Chondrocyte (in vitro differentiated cells): Measurements from ENCODE around the gene DCTN4. TPM values are rescaled to one million over a fixed set of nuclear protein-coding genes. Genes with fewer than 3 reads are reported as not detected.

Experiments
- DNase-seq: peaks from one replicate; pipeline ENCODE4 v3.0.0; 2021; ENCODE audit warnings: mixed read lengths, low spot score
- H3K27ac Mint-ChIP-seq: one replicate; pipeline ENCODE4 v1.8.0; 2021; ENCODE audit warnings: mild to moderate bottlenecking, moderate library complexity, mixed read lengths; ENCODE audit not compliant: unreplicated experiment
- H3K27me3 Mint-ChIP-seq: 2 replicates; pipeline ENCODE4 v1.8.0; 2021; ENCODE audit warnings: low read depth, mixed read lengths
- H3K36me3 Mint-ChIP-seq: 2 replicates; pipeline ENCODE4 v1.8.0; 2021; ENCODE audit warnings: low read depth, mixed read lengths
- H3K4me1 Mint-ChIP-seq: 2 replicates; pipeline ENCODE4 v1.8.0; 2021; ENCODE audit warnings: low read depth, mild to moderate bottlenecking, mixed read lengths
- H3K4me3 Mint-ChIP-seq: one replicate; pipeline ENCODE4 v1.8.0; 2021; ENCODE audit warnings: mild to moderate bottlenecking, moderate library complexity, mixed read lengths; ENCODE audit not compliant: unreplicated experiment
- H3K9me3 Mint-ChIP-seq: 2 replicates; pipeline ENCODE4 v1.8.0; 2021; ENCODE audit warnings: low read depth, mixed read lengths
- total RNA-seq: library from RNA; stranded (reverse); gene quantifications from 3 replicates; pipeline ENCODE4 v1.2.1, GENCODE V29; 2021
- TF ChIP-seq, protein P1 (sequence below): fragments of 200-600 bp; sonication (generic); IDR thresholded peaks from 2 replicates; pipeline ENCODE4 v1.5.0; 2021; ENCODE audit warnings: antibody characterized with exemption, mild to moderate bottlenecking, moderate library complexity

DCTN4 gene
- total RNA-seq, 1 donor from 2014 or later = 50.5 TPM

DNA sequence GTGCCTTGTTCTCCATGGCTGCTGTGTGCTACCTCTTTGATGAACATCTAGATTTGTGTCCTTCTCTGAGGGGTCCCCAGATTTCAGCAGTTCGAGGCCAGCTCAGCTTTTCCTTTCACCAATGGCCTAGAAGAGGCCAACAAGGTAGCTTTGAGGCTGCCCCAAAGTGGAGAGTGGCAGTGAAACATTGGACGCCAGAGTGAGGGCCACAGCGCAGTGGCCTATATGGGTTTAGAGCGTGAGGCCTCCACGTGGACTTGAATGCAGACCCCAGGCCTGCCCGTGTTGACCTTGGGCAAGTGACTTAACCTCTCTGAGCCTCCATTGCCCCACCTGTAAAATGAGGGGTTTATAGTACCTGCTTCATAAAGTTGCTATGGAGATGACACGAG, 85.9 kb downstream of the DCTN4 start:
- Mint-ChIP-seq H3K27ac (peak overlapping the region; percentile 13), H3K4me1 (peaks cover 37% of the 10 kb centered on the region), H3K36me3 (no peaks in the 10 kb centered on the region), H3K27me3 (no peaks in the 10 kb centered on the region), H3K9me3 (no peaks in the 10 kb centered on the region), H3K4me3 (peak overlapping the region; percentile 77)
- TF ChIP-seq, protein P1, sequence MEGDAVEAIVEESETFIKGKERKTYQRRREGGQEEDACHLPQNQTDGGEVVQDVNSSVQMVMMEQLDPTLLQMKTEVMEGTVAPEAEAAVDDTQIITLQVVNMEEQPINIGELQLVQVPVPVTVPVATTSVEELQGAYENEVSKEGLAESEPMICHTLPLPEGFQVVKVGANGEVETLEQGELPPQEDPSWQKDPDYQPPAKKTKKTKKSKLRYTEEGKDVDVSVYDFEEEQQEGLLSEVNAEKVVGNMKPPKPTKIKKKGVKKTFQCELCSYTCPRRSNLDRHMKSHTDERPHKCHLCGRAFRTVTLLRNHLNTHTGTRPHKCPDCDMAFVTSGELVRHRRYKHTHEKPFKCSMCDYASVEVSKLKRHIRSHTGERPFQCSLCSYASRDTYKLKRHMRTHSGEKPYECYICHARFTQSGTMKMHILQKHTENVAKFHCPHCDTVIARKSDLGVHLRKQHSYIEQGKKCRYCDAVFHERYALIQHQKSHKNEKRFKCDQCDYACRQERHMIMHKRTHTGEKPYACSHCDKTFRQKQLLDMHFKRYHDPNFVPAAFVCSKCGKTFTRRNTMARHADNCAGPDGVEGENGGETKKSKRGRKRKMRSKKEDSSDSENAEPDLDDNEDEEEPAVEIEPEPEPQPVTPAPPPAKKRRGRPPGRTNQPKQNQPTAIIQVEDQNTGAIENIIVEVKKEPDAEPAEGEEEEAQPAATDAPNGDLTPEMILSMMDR = no peak
- no peak for DNase-seq

DNA sequence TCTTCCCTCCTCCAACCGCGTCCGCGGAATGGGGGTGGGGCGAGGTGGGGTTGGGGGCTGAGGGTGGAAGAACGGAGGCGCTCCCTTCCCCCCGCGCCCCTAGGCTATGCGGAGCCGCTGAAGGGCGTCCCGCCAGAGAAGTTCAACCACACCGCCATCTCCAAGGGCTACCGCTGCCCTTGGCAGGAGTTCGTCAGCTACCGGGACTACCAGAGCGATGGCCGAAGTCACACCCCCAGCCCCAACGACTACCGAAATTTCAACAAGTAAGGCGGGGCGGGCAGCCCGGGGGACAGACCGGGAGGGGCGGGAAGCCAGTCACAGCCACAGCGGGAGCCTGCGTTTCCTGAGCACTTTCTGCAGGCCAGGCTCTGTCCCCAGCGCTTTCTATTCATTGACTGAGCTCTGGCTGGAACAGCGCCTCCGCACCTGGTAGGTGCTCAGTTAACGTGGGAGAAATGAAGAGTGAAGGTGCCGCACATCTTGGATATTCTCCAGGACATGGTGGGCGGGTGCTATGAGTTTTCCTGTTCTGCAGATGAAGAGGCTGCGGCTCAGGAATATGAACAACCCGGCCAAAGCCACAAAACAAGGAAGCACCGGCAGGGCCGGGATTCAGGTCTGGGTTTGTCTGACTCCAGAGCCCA, 86.5 kb downstream of the DCTN4 start:
- no peaks in the 10 kb centered on the region for H3K27me3 Mint-ChIP-seq
- H3K36me3 Mint-ChIP-seq = no peaks in the 10 kb centered on the region
- peak overlapping the region; percentile 13 for H3K27ac Mint-ChIP-seq
- no peak for DNase-seq
- peak overlapping the region; percentile 77 for H3K4me3 Mint-ChIP-seq
- H3K9me3 Mint-ChIP-seq = no peaks in the 10 kb centered on the region
- TF ChIP-seq, protein P1 = peak; percentile 23
- peaks cover 37% of the 10 kb centered on the region for H3K4me1 Mint-ChIP-seq

DNA sequence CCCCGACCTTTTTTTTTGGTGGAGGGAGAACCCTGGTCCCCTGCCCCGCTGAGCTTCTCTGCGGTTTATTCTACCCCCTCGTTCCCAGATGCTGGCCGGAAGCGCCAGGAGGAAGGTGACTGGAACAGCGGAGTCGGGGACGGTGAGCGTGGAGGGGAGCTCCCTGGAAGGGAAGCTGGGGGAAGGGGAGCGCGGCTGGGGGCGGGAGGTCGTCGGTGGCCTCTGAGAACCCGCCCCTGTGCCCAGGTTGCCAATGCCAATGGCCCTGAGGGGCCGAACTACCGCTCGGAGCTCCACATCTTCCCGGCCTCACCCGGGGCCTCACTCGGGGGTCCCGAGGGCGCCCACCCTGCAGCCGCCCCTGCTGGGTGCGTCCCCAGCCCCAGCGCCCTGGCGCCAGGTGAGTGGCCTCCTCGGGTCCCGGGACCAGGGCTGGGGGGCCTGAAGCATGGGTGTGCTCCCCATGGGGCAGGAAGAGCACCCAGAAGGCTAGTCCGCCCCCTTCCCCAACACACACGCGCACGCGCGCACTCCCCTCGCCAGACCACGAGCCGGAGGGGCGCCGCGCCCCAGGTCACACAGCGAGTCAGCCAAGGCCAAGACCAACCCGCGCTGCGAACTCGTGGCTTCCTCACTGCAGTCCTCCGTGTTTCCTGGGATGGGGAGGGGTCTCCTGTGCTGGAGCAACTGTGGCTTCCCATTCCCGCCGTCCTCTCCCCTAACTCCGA, 87.1 kb downstream of the DCTN4 start:
- Mint-ChIP-seq H3K9me3 (no peaks in the 10 kb centered on the region), H3K36me3 (no peaks in the 10 kb centered on the region), H3K27ac (no peak overlapping the region), H3K4me3 (peak overlapping the region; percentile 77), H3K4me1 (peaks cover 37% of the 10 kb centered on the region), H3K27me3 (no peaks in the 10 kb centered on the region)
- no peak for DNase-seq
- TF ChIP-seq, protein P1 = no peak

DNA sequence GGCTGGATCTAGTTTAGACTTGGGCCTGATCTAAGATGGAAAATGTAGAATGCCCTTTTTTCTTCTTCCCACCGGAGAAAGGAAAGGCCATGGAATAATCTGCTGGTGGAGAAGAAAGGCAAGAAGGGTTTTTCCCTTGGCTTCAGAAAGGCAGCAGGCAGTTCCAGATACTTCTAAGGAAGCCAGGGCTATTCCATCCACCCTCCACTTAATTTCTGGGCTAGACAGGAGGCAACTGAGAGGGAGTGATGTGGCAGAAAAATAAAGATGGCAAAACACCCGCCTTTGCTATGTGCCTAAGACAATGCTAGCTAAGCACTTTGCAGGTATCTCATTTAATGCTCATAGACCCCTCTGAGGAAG, 87.9 kb downstream of the DCTN4 start:
- H3K36me3 Mint-ChIP-seq = no peaks in the 10 kb centered on the region
- no peak for DNase-seq
- no peak overlapping the region for H3K4me3 Mint-ChIP-seq
- no peaks in the 10 kb centered on the region for H3K9me3 Mint-ChIP-seq
- peaks cover 37% of the 10 kb centered on the region for H3K4me1 Mint-ChIP-seq
- TF ChIP-seq, protein P1 = no peak
- no peak overlapping the region for H3K27ac Mint-ChIP-seq
- H3K27me3 Mint-ChIP-seq = no peaks in the 10 kb centered on the region

DNA sequence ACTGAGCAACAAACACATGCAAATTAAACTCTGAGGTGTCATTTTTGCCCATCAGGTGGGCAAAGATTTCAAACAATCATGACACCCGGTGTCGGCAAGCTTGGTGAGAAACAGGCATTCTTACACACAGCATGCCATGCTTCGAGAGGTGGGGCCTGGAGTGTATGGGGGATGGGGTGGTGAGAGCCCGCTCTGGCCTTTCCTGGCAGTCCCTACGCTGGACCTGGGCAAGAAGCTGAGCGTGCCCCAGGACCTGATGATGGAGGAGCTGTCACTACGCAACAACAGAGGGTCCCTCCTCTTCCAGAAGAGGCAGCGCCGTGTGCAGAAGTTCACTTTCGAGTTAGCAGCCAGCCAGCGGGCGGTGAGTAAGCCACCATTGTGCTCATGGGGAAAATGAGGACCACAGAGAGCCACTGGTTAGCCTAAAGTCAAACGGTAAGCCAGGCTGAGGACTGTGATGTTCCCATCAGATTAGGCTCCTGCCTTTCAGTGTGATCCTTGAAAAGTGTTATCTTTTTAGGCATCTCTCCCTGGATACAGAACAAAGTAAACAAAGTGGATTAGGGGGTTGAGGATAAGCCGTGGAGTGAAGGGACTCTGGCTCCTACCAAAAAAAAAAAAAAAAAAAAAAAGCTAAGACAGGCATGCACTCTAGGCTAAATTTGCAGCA, 88.4 kb downstream of the DCTN4 start:
- H3K36me3 Mint-ChIP-seq = no peaks in the 10 kb centered on the region
- no peak overlapping the region for H3K27ac Mint-ChIP-seq
- TF ChIP-seq, protein P1 = no peak
- H3K9me3 Mint-ChIP-seq = no peaks in the 10 kb centered on the region
- H3K27me3 Mint-ChIP-seq = no peaks in the 10 kb centered on the region
- peaks cover 37% of the 10 kb centered on the region for H3K4me1 Mint-ChIP-seq
- DNase-seq = no peak
- no peak overlapping the region for H3K4me3 Mint-ChIP-seq
